GM19099 (cell line): ENCODE results near the gene MOK.

Experiments
- POLR2A ChIP-seq: IDR thresholded peaks from 3 replicates; pipeline ENCODE4 v1.6.1; 2011; ENCODE audit warnings: low read depth; ENCODE audit not compliant: insufficient read length; ENCODE audit errors: extremely low read depth

MOK gene

DNA sequence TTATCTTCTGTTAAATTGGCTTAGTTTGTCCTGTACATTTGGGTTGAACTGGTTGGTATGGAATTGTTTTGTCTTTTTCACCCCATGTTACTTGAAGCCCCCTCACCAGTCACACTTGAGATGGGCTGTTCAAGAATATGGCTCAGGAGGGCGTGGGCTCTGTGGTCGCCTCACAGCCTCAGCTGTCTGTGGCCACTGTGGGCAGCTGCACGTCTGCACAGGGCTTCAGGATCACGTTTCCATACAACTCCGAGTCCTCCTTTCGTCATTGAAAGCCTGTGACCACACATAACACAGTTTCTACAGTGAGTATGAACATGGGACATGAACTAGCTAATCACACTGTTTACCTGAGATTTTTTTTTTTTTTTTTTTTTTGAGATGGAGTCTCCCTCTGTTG, 81.3 kb downstream of the MOK start:
- no peak for TF ChIP-seq POLR2A

- TF ChIP-seq POLR2A: no peak
Measured at GRCh38 chr14:102222751-102223150, 82.2 kb downstream of the MOK start.

GRCh38 chr14:102222009-102222575, 82.9 kb downstream of the MOK start:
- no peak for TF ChIP-seq POLR2A

- TF ChIP-seq POLR2A: no peak
Measured at GRCh38 chr14:102221026-102221425, 83.9 kb downstream of the MOK start.

DNA sequence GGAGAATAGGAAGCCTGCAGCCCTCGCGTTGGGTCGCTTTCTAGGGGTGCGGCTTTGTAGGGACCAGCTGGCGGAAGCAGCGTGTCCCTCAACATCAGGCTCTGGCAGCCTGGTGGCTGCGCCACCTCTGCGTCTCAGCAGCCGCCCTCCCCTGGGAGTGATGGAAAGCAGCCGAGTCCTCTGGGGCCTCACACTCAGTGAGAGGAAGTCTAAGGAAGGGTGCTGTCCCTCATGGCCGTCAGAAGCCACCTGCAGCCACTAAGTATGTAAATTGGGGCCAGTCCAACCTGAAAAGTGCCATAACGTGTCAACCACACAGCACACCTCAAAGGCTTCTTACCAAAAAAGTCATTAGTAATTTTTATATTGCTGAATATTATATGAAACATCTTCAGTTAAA, 84.9 kb downstream of the MOK start:
- TF ChIP-seq POLR2A: no peak

DNA sequence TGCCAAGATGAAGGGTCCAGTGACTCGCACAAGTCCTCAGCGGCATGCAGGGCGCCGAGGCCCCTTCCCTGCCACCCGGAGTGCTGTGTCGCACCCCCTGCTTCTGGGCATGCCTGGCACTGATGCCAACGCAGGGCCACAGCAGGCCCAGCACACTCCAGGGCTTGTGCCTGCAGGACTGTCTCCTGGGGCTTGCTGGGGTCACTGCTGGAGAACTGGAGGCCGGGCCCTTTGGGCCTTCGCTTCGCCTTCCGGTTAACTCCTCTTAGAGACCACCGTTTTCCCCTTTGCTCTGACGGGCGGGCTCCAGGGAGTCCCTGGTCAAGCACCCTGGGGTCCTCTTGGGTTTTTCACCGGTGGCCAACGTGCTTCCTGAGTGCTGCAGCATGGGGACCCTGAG, 85.6 kb downstream of the MOK start:
- TF ChIP-seq POLR2A: no peak

DNA sequence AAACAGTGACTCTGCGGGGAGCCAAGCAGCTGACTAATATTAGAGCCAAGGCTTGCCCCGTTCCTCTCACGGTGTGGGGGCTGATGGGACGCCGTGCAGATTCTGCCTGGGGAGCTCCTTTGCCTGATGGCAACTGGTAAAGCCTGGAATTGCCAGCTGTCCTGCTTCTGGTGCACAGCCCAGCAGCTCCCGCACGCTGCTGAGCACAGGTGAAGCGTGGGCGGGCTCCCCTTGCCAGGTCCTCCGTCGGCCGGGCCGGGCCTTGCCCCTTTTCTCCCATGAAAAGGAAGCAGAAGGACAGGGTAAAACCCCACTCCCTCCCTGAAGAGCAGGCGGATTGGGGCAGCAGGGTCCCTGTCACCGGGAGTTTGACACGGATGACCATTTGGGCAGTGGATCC, 86.3 kb downstream of the MOK start:
- no peak for TF ChIP-seq POLR2A

GRCh38 chr14:102217987-102218421, 87.0 kb downstream of the MOK start:
- TF ChIP-seq POLR2A: no peak

- no peak for TF ChIP-seq POLR2A
Measured at GRCh38 chr14:102217399-102217798, 87.6 kb downstream of the MOK start.

DNA sequence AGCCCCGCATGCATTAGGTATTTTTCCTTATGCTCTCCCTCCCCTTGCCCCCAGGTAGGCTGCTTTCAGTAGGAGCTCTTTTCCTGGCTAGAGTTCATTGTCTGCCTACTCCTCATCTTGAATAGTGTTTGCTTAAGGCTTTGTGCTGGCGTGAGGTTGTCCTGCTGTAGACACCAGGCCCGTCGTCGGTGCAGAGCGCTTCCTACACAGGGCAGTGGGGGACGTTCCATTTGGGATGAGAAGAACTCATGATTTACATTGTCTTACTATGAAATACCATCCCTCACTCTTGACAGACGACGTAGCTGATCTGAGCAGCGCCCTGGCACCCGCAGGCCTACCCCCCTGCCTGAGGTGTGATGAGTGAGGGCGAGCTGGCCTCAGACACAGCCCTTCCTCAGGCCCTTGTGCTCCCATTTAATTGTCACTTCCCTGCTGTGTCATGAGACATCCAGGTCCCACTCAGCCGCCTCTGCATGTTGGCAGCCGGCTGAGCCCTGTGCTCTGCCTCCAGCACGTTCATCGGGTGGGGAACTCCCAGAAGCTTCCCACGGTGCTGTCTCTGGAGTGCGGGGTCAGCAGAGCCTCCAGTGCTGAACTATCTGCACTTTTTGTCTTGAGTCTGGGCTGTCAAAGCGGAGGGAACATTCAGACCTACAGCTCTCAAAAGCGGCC, 89.3 kb downstream of the MOK start:
- no peak for TF ChIP-seq POLR2A

- TF ChIP-seq POLR2A: no peak
Measured at GRCh38 chr14:102215071-102215470, 89.9 kb downstream of the MOK start.

DNA sequence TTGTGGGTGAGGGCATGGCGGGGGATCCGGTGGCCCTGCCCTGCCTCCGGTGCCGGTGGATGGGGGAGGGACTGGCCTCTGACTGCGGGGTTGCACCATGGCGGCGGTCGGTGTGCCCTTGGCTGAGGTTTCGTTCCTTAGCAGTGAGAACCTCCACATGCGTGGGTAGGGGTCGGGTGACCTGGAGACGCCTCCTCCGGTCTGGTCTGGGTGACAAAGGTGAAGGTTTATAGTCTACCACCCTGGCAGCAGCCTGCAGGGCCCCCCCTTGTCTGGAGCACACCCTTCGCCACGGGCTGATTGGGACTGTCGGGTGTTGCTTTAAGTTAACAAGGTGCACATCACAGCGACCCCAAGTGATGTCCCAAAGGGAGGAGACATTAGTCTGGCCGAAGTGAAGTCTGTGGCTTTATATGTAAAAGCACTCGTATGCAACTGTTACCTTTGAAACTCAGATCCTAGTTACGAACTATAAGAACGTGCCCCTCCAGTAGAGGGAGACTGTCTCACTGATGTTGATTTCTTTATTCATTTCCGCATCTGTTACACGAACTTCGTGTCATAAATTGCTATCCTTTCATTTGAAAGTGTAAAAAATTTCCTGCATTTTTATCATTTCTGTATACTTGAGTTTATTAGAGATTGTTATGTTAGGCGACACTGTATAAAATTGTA, 90.8 kb downstream of the MOK start:
- TF ChIP-seq POLR2A: no peak

GRCh38 chr14:102213470-102213869, 91.5 kb downstream of the MOK start:
- TF ChIP-seq POLR2A: no peak

DNA sequence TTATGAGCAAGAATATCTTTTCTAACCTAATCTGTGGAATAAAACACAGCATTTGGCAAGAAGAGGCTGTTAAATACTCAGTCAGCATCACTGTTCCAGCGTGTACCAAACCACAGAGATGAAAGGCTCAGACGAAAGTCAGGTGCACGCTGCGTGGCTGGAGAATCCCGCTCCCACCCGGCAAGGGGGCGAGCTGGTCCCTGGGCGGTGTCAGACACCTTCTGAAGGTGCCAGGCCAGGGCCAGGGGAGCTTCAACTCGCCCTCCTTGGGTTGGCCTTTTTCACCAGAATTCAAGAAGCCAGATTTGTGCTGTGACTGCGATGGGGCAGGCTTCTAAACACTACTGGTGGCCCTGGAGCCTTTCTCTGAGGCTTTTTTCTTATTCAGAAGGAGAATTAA, 92.1 kb downstream of the MOK start:
- TF ChIP-seq POLR2A: no peak

- TF ChIP-seq POLR2A: no peak
Measured at GRCh38 chr14:102212356-102212755, 92.6 kb downstream of the MOK start.

DNA sequence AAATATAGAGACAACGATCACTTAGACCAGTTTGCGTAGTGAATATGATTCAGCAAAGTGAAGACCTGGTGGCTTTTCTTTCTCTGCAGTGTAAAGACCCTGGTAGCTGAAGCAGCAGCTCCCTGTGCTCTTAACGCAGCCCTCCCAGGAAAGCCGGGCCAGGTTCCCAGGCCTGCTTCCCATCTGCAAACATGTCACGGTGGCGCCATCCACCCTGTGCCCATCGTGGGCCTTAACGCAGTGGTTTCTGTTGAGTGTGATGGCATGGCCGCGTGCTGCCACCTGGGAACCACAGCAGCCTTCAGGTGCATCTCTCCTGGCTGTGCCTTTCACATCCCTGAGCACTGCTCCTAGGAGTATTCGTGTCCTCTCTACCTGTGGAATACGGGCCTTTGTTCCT, 93.7 kb downstream of the MOK start:
- TF ChIP-seq POLR2A: no peak
